Naive B cell (primary cell): ENCODE data around the gene CHRND. TPM values are rescaled to one million over a fixed set of nuclear protein-coding genes. Genes with fewer than 3 reads are reported as not detected.

Source experiments
- ATAC-seq, 2 donors: fragments of 150-1000 bp; cut with Tn5 transposase; 2 replicates each; pipeline ENCODE4 v1.10.0; 2021; ENCODE audit warnings: low read depth in 2 of 2, mild to moderate bottlenecking in 2 of 2, moderate library complexity in 2 of 2
- DNase-seq: peaks from one replicate; pipeline ENCODE4 v3.0.0; 2022
- H3K27ac Mint-ChIP-seq, 6 donors: one replicate each; pipeline ENCODE4 v1.8.0; 2020 to 2022; ENCODE audit warnings: mild to moderate bottlenecking in 6 of 6, mixed read lengths in 6 of 6, moderate library complexity in 5 of 6, inconsistent platforms in 2 of 6
- H3K27me3 Mint-ChIP-seq, 3 donors: one replicate each; pipeline ENCODE4 v1.8.0; 2021 to 2022; ENCODE audit warnings: mixed read lengths in 3 of 3, mild to moderate bottlenecking in 1 of 3
- H3K36me3 Mint-ChIP-seq, 2 donors: one replicate each; pipeline ENCODE4 v1.8.0; 2020 to 2022; ENCODE audit warnings: mixed read lengths in 2 of 2, inconsistent platforms in 1 of 2, mild to moderate bottlenecking in 1 of 2
- H3K4me1 Mint-ChIP-seq, 3 donors: one replicate each; pipeline ENCODE4 v1.8.0; 2020 to 2022; ENCODE audit warnings: mixed read lengths in 3 of 3, inconsistent platforms in 1 of 3, mild to moderate bottlenecking in 1 of 3, moderate library complexity in 1 of 3
- H3K4me3 Mint-ChIP-seq, 8 donors: one replicate each; pipeline ENCODE4 v1.8.0; 2020 to 2022; ENCODE audit warnings: mild to moderate bottlenecking in 8 of 8, mixed read lengths in 8 of 8, moderate library complexity in 8 of 8, inconsistent platforms in 2 of 8
- H3K9me3 Mint-ChIP-seq, 7 donors: one replicate each; pipeline ENCODE4 v1.8.0; 2020 to 2022; ENCODE audit warnings: mixed read lengths in 7 of 7, mild to moderate bottlenecking in 5 of 7, inconsistent platforms in 2 of 7, moderate library complexity in 1 of 7
- polyA plus RNA-seq, 6 donors: library from polyadenylated mRNA; unstranded; fragments of 300-500 nt; fragmentation: Illumina TruSeq; gene quantifications; one replicate each; pipeline ENCODE4 v1.2.3, GENCODE V29; 2021; ENCODE audit warnings: low read depth in 6 of 6

CHRND gene
- polyA plus RNA-seq, 6 donors from 2014 or later = not detected

- peak overlapping the region in 1 of 6 donors; percentile 15 for H3K27ac Mint-ChIP-seq
- DNase-seq (no peak), ATAC-seq (no peak)
- peak overlapping the region in 1 of 8 donors; percentile 75 for H3K4me3 Mint-ChIP-seq
- peaks cover 17 to 67% (median 33%) of the 10 kb centered on the region in 3 donors for H3K27me3 Mint-ChIP-seq
- H3K9me3 Mint-ChIP-seq = no peaks in the 10 kb centered on the region
- H3K4me1 Mint-ChIP-seq = peaks cover 5 to 11% (median 10%) of the 10 kb centered on the region in 3 donors
- no peaks in the 10 kb centered on the region for H3K36me3 Mint-ChIP-seq
These were observed 41.9 kb upstream of the CHRND start for GRCh38 chr2:232483923-232484627.

GRCh38 chr2:232484628-232485347 lies 41.2 kb upstream of the CHRND start:
- Mint-ChIP-seq H3K4me1 (peaks cover 5 to 13% (median 10%) of the 10 kb centered on the region in 3 donors), H3K9me3 (no peaks in the 10 kb centered on the region), H3K27ac (peak overlapping the region in 1 of 6 donors; percentile 15), H3K4me3 (peak overlapping the region in 4 of 8 donors; percentile 33 to 77 (median 56)), H3K27me3 (peaks cover 24 to 68% (median 35%) of the 10 kb centered on the region in 3 donors), H3K36me3 (no peaks in the 10 kb centered on the region)
- DNase-seq = no peak
- ATAC-seq = no peak

DNA sequence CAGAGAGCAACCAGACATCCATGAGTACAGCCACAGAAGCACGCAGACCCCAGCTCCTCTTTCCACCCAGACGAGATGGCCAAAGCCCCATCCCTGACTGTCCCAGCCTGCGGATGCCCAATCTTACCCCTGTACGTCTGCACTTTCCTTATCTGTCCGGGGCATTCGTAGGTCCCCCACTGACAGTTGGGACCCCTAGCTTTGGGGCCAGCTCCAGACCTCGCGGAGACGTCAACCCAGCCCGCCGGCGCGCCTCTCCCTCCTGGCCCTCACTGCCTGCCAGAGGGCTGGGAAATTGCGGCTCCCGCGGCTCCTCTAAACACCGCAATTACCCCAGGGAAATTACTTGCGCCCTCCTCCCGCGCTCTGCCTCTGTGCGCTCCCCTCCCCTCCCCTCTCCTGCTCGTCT lies 40.6 kb upstream of the CHRND start:
- Mint-ChIP-seq H3K4me3 (peak overlapping the region in 6 of 8 donors; percentile 33 to 77 (median 44)), H3K4me1 (peaks cover 5 to 13% (median 10%) of the 10 kb centered on the region in 3 donors), H3K27ac (peak overlapping the region in 1 of 6 donors; percentile 59), H3K27me3 (peaks cover 24 to 74% (median 40%) of the 10 kb centered on the region in 3 donors), H3K9me3 (no peaks in the 10 kb centered on the region), H3K36me3 (no peaks in the 10 kb centered on the region)
- ATAC-seq (no peak), DNase-seq (no peak)

- Mint-ChIP-seq H3K9me3 (no peaks in the 10 kb centered on the region), H3K4me1 (peaks cover 5 to 13% (median 10%) of the 10 kb centered on the region in 3 donors), H3K36me3 (no peaks in the 10 kb centered on the region), H3K4me3 (peak overlapping the region in 2 of 8 donors; percentile 33 to 43), H3K27ac (no peak overlapping the region), H3K27me3 (peaks cover 24 to 76% (median 46%) of the 10 kb centered on the region in 3 donors)
- ATAC-seq (no peak), DNase-seq (no peak)
These were observed 40.0 kb upstream of the CHRND start for GRCh38 chr2:232485757-232486557.

GRCh38 chr2:232486558-232487384 lies 39.2 kb upstream of the CHRND start:
- no peaks in the 10 kb centered on the region for H3K36me3 Mint-ChIP-seq
- ATAC-seq = no peak
- H3K4me1 Mint-ChIP-seq = peaks cover 5 to 13% (median 10%) of the 10 kb centered on the region in 3 donors
- no peak for DNase-seq
- peaks cover 31 to 76% (median 54%) of the 10 kb centered on the region in 3 donors for H3K27me3 Mint-ChIP-seq
- H3K4me3 Mint-ChIP-seq = peak overlapping the region in 4 of 8 donors; percentile 24 to 55 (median 45)
- H3K9me3 Mint-ChIP-seq = no peaks in the 10 kb centered on the region
- no peak overlapping the region for H3K27ac Mint-ChIP-seq

GRCh38 chr2:232487385-232488096 lies 38.4 kb upstream of the CHRND start, which contains the start of gene ECEL1:
TSS of gene ECEL1 (minus strand) at chr2:232487834. CDS start at chr2:232486653, 1,181 bp downstream.
- ATAC-seq (no peak), DNase-seq (no peak)
- H3K36me3 Mint-ChIP-seq = no peaks in the 10 kb centered on the region
- H3K4me3 Mint-ChIP-seq = peak within 1 kb of the TSS in 6 of 8 donors; percentile 25 to 69 (median 59)
- H3K27ac Mint-ChIP-seq = no peak within 1 kb of the TSS
- peaks cover 38 to 76% (median 62%) of the 10 kb centered on the region in 3 donors for H3K27me3 Mint-ChIP-seq
- H3K4me1 Mint-ChIP-seq = peaks cover 5 to 13% (median 10%) of the 10 kb centered on the region in 3 donors
- H3K9me3 Mint-ChIP-seq = no peaks in the 10 kb centered on the region

DNA sequence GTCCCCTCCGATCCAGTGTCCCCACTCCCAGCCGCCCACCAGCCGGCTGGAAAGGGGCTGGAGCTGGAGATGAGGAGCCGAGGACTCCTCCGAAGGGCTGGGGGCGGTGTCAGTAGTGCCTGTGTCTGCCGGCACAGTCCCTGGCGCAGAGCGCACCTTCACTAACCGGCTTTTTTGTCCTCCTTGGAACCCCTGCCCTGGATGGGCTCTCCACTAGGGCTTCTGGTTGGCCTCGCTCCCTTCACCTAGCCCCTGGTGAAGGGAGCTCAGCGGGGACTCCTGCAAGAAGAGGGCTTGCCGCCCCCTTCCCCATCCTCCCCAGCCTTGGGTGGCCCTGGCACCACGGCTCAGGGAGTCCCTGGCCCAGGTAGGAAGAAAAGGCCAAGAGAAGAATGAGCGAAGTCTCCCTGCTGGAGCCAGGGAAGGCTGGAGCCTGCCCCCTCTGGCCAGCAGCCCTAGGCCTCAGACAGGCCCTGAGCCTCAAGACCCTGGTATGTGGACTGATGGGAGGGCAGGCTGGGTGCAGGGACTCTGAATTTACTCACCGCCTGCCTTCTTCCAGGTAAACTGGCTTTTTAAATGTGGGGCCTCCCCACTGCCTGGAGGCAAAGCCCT lies 37.8 kb upstream of the CHRND start:
- H3K27me3 Mint-ChIP-seq = peaks cover 41 to 76% (median 67%) of the 10 kb centered on the region in 3 donors
- no peak for DNase-seq
- H3K4me3 Mint-ChIP-seq = peak overlapping the region in 5 of 8 donors; percentile 25 to 69 (median 65)
- peaks cover 5 to 13% (median 10%) of the 10 kb centered on the region in 3 donors for H3K4me1 Mint-ChIP-seq
- no peaks in the 10 kb centered on the region for H3K9me3 Mint-ChIP-seq
- ATAC-seq = no peak
- no peaks in the 10 kb centered on the region for H3K36me3 Mint-ChIP-seq
- no peak overlapping the region for H3K27ac Mint-ChIP-seq

DNA sequence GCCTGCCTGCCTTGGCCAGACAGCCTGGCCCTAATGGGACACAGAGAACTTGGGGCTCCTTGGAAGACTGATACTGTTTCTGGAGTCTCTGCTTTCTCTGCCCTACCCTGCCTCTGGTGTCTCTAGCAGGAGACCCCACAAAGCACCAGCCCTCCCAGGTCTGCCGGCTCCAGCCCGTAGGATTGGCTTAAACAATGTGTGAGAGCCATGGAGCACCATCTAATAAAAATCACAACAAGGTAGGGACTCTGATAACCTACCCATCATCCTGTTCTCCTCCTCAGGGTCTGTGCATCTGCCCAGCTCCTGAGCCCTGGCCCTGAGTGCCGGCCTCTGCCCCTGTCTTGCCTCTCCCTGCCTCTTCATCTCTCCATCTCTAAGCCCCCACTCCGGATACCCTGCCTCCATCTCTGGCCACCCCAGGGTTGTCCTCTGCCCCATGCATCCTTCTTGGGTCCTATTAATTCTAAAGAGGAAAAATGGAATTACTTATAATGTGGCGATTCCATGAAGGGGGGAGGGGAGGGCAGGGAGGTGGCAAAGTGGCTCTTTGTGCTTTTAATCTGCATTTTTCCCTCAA lies 37.1 kb upstream of the CHRND start:
- peak overlapping the region in 6 of 8 donors; percentile 25 to 80 (median 66) for H3K4me3 Mint-ChIP-seq
- H3K27me3 Mint-ChIP-seq = peaks cover 41 to 79% (median 67%) of the 10 kb centered on the region in 3 donors
- no peaks in the 10 kb centered on the region for H3K9me3 Mint-ChIP-seq
- H3K4me1 Mint-ChIP-seq = peaks cover 5 to 13% (median 10%) of the 10 kb centered on the region in 3 donors
- no peak for DNase-seq
- H3K27ac Mint-ChIP-seq = no peak overlapping the region
- no peak for ATAC-seq
- no peaks in the 10 kb centered on the region for H3K36me3 Mint-ChIP-seq

GRCh38 chr2:232489516-232490220 lies 36.3 kb upstream of the CHRND start:
- DNase-seq (no peak), ATAC-seq (no peak)
- Mint-ChIP-seq H3K36me3 (no peaks in the 10 kb centered on the region), H3K27me3 (peaks cover 41 to 75% (median 60%) of the 10 kb centered on the region in 3 donors), H3K4me3 (peak overlapping the region in 5 of 8 donors; percentile 15 to 86 (median 49)), H3K4me1 (peaks cover 5 to 13% (median 7%) of the 10 kb centered on the region in 3 donors), H3K27ac (peak overlapping the region in 1 of 6 donors; percentile 10), H3K9me3 (no peaks in the 10 kb centered on the region)

- Mint-ChIP-seq H3K9me3 (no peaks in the 10 kb centered on the region), H3K4me1 (peaks cover under 1 to 7% (median 2%) of the 10 kb centered on the region in 3 donors), H3K4me3 (peak overlapping the region in 1 of 8 donors; percentile 53), H3K27ac (no peak overlapping the region), H3K27me3 (peaks cover 35 to 66% (median 52%) of the 10 kb centered on the region in 3 donors), H3K36me3 (no peaks in the 10 kb centered on the region)
- ATAC-seq (no peak), DNase-seq (no peak)
These were observed 35.5 kb upstream of the CHRND start for GRCh38 chr2:232490221-232491138.
